Retinal pigment epithelial cell (primary cell): ENCODE results near the gene BCL11B.

Experiments
- DNase-seq: peaks from one replicate; pipeline ENCODE4 v3.0.0-alpha.2; 2010; ENCODE audit warnings: low read depth
- H3K4me3 ChIP-seq: 2 replicates; pipeline ENCODE4 v1.5.1; 2011; ENCODE audit warnings: mild to moderate bottlenecking, low read length, control low read depth, moderate library complexity
- CTCF ChIP-seq: conservative IDR thresholded peaks from 2 replicates; pipeline ENCODE4 v1.5.1; 2011; ENCODE audit warnings: low read depth, low read length, control low read depth, inconsistent platforms

Gene BCL11B

GRCh38 chr14:99267837-99268781 is 3.9 kb downstream of the BCL11B start:
- no peak overlapping the region for H3K4me3 ChIP-seq
- DNase-seq, result no peak
- TF ChIP-seq CTCF, result no peak

- no peak for TF ChIP-seq CTCF
- no peak overlapping the region for H3K4me3 ChIP-seq
- DNase-seq, result no peak
Observed at GRCh38 chr14:99267381-99267780, 4.6 kb downstream of the BCL11B start.

- peak; percentile 21 for DNase-seq
- peak; percentile 99 for TF ChIP-seq CTCF
- peak overlapping the region; percentile 26 for H3K4me3 ChIP-seq
Observed at GRCh38 chr14:99266181-99267178, 5.5 kb downstream of the BCL11B start.

- H3K4me3 ChIP-seq, result no peak overlapping the region
- DNase-seq, result no peak
- TF ChIP-seq CTCF, result no peak
Observed at GRCh38 chr14:99265571-99265970, 6.4 kb downstream of the BCL11B start.

- no peak for DNase-seq
- H3K4me3 ChIP-seq, result no peak overlapping the region
- TF ChIP-seq CTCF, result no peak
Observed at GRCh38 chr14:99264691-99265450, 7.1 kb downstream of the BCL11B start.

- DNase-seq, result no peak
- no peak overlapping the region for H3K4me3 ChIP-seq
- no peak for TF ChIP-seq CTCF
Observed at GRCh38 chr14:99263564-99264330, 8.2 kb downstream of the BCL11B start.
